Renal cortex interstitium (tissue), 11 donors: ENCODE measurements around the gene FAM83F. TPM values are rescaled to one million over a fixed set of nuclear protein-coding genes. Genes with fewer than 3 reads are reported as not detected.
"Not testable (repeated sequence)": the region's sequence is repeated elsewhere in the genome, so short reads cannot be mapped to it uniquely, and the experiment has no call there.

Experiments
- DNase-seq, 11 donors: peaks; one replicate each; pipeline ENCODE4 v3.0.0-alpha.2; 2013; ENCODE audit warnings: low read depth in 9 of 11, low spot score in 4 of 11; ENCODE audit errors: extremely low read depth in 1 of 11
- polyA plus RNA-seq, 3 donors: library from polyadenylated mRNA; unstranded; fragments of 120-200 nt; gene quantifications; one replicate each; pipeline ENCODE4 v1.2.1, GENCODE V29; 2013; ENCODE audit not compliant: insufficient read length in 3 of 3

The FAM83F gene
- polyA plus RNA-seq, 3 donors = 1.4 to 2.7 (median 2.4) TPM

- DNase-seq = no peak
Measured at GRCh38 chr22:39988386-39989114, 6.2 kb upstream of the FAM83F start.

GRCh38 chr22:39989633-39990032 lies 5.1 kb upstream of the FAM83F start:
- DNase-seq = no peak

GRCh38 chr22:39990686-39991085 lies 4.1 kb upstream of the FAM83F start:
- no peak for DNase-seq

- no peak for DNase-seq
Measured at GRCh38 chr22:39991159-39991860, 3.4 kb upstream of the FAM83F start.

- no peak for DNase-seq
Measured at GRCh38 chr22:39992088-39992826, 2.5 kb upstream of the FAM83F start.

- not testable (repeated sequence) for DNase-seq
Measured at GRCh38 chr22:39992894-39993293, 1.9 kb upstream of the FAM83F start.

GRCh38 chr22:39994041-39994565 lies 651 bp upstream of the FAM83F start:
- no peak for DNase-seq

GRCh38 chr22:39995393-39996252 lies 869 bp downstream of the FAM83F start:
- no peak for DNase-seq

- DNase-seq = no peak
Measured at GRCh38 chr22:39996732-39997131, 2.0 kb downstream of the FAM83F start.

GRCh38 chr22:39997421-39997820 lies 2.7 kb downstream of the FAM83F start:
- no peak for DNase-seq

GRCh38 chr22:39997939-39998726 lies 3.4 kb downstream of the FAM83F start:
- DNase-seq = peak in 9 of 11 donors; percentile 38 to 77 (median 62)

GRCh38 chr22:39999144-39999757 lies 4.5 kb downstream of the FAM83F start:
- no peak for DNase-seq

- DNase-seq = no peak
Measured at GRCh38 chr22:40000171-40000570, 5.4 kb downstream of the FAM83F start.

- DNase-seq = no peak
Measured at GRCh38 chr22:40001106-40001505, 6.4 kb downstream of the FAM83F start.

- DNase-seq = no peak
Measured at GRCh38 chr22:40001800-40002577, 7.2 kb downstream of the FAM83F start.

- DNase-seq = no peak
Measured at GRCh38 chr22:40002935-40003715, 8.4 kb downstream of the FAM83F start.
